H9 (cell line): ENCODE data around the gene ABCA12. TPM values are rescaled to one million over a fixed set of nuclear protein-coding genes. Genes with fewer than 3 reads are reported as not detected.

ENCODE experiments used
- DNase-seq: peaks from one replicate; pipeline ENCODE4 v3.0.0-alpha.2; 2017
- H2AFZ ChIP-seq: one replicate; pipeline ENCODE4 v1.6.1; 2013; ENCODE audit warnings: mild to moderate bottlenecking, low read length, control low read depth, moderate library complexity
- H2AK5ac ChIP-seq: 2 replicates; pipeline ENCODE4 v1.6.1; 2013; ENCODE audit warnings: low read length, control low read depth, mixed read lengths; ENCODE audit not compliant: insufficient read length
- H2BK120ac ChIP-seq: one replicate; pipeline ENCODE4 v1.6.1; 2013; ENCODE audit warnings: low read depth, mild to moderate bottlenecking, low read length, control low read depth, inconsistent platforms; ENCODE audit not compliant: poor library complexity, severe bottlenecking
- H2BK12ac ChIP-seq: 2 replicates; pipeline ENCODE4 v1.6.1; 2013; ENCODE audit warnings: low read length, control low read depth, mixed read lengths, low read depth; ENCODE audit not compliant: insufficient read length
- H2BK15ac ChIP-seq: 2 replicates; pipeline ENCODE4 v1.6.1; 2013; ENCODE audit warnings: low read depth, low read length, control low read depth
- H2BK20ac ChIP-seq: one replicate; pipeline ENCODE4 v1.6.1; 2013; ENCODE audit warnings: low read depth, mild to moderate bottlenecking, low read length, control low read depth, inconsistent platforms; ENCODE audit not compliant: poor library complexity, severe bottlenecking
- H2BK5ac ChIP-seq: 2 replicates; pipeline ENCODE4 v1.6.1; 2013; ENCODE audit warnings: low read length, control low read depth, mixed read lengths; ENCODE audit not compliant: insufficient read length
- H3K14ac ChIP-seq: 2 replicates; pipeline ENCODE4 v1.6.1; 2013; ENCODE audit warnings: low read length, control low read depth; ENCODE audit not compliant: insufficient read depth
- H3K18ac ChIP-seq: 2 replicates; pipeline ENCODE4 v1.6.1; 2013; ENCODE audit warnings: low read depth, mild to moderate bottlenecking, mixed read lengths, low read length, control low read depth; ENCODE audit not compliant: insufficient read length
- H3K23ac ChIP-seq: 2 replicates; pipeline ENCODE4 v1.6.1; 2013; ENCODE audit warnings: low read length, control low read depth, mixed read lengths, low read depth; ENCODE audit not compliant: insufficient read length
- H3K23me2 ChIP-seq: 2 replicates; pipeline ENCODE4 v1.6.1; 2013; ENCODE audit warnings: low read depth, mild to moderate bottlenecking, mixed read lengths, low read length, control low read depth; ENCODE audit not compliant: insufficient read length, poor library complexity, severe bottlenecking
- H3K27ac ChIP-seq: 2 replicates; pipeline ENCODE4 v1.5.1; 2013; ENCODE audit warnings: low read length, control low read depth, mixed read lengths, low read depth; ENCODE audit not compliant: insufficient read length
- H3K27me3 ChIP-seq: 2 replicates; pipeline ENCODE4 v1.6.1; 2013; ENCODE audit warnings: low read length, control low read depth, inconsistent platforms; ENCODE audit not compliant: insufficient read depth
- H3K4ac ChIP-seq: 2 replicates; pipeline ENCODE4 v1.6.1; 2013; ENCODE audit warnings: low read depth, mild to moderate bottlenecking, control low read depth, inconsistent platforms, low read length, moderate library complexity
- H3K4me1 ChIP-seq: 2 replicates; pipeline ENCODE4 v1.6.1; 2013; ENCODE audit warnings: low read length, control low read depth, inconsistent platforms; ENCODE audit not compliant: insufficient read depth
- H3K4me2 ChIP-seq: 2 replicates; pipeline ENCODE4 v1.6.1; 2013; ENCODE audit warnings: low read length, control low read depth, mixed read lengths; ENCODE audit not compliant: insufficient read length, insufficient read depth
- H3K56ac ChIP-seq: 2 replicates; pipeline ENCODE4 v1.6.1; 2013; ENCODE audit warnings: low read depth, mild to moderate bottlenecking, mixed read lengths, low read length, control low read depth; ENCODE audit not compliant: insufficient read length
- H3K79me1 ChIP-seq: 2 replicates; pipeline ENCODE4 v1.6.1; 2013; ENCODE audit warnings: low read depth, mild to moderate bottlenecking, moderate library complexity, low read length, control low read depth, inconsistent platforms; ENCODE audit not compliant: insufficient read depth, poor library complexity, severe bottlenecking
- H3K79me2 ChIP-seq: 2 replicates; pipeline ENCODE4 v1.6.1; 2013; ENCODE audit warnings: low read length, control low read depth, inconsistent platforms; ENCODE audit not compliant: insufficient read depth
- H3K9ac ChIP-seq: 2 replicates; pipeline ENCODE4 v1.6.1; 2013; ENCODE audit warnings: low read length, control low read depth, mixed read lengths; ENCODE audit not compliant: insufficient read length; ENCODE audit errors: extremely low read depth
- H3K9me3 ChIP-seq: one replicate; pipeline ENCODE4 v1.6.1; 2013; ENCODE audit warnings: low read depth, low read length, inconsistent platforms; ENCODE audit not compliant: control insufficient read depth
- H3T11ph ChIP-seq: one replicate; pipeline ENCODE4 v1.6.1; 2013; ENCODE audit warnings: mild to moderate bottlenecking, low read length, control low read depth, inconsistent platforms
- H4K20me1 ChIP-seq: one replicate; pipeline ENCODE4 v1.6.1; 2013; ENCODE audit not compliant: control insufficient read depth, insufficient read length, insufficient read depth
- H4K5ac ChIP-seq: 2 replicates; pipeline ENCODE4 v1.6.1; 2013; ENCODE audit warnings: low read depth, mild to moderate bottlenecking, mixed read lengths, low read length, control low read depth; ENCODE audit not compliant: insufficient read length
- H4K8ac ChIP-seq: replicated peaks from 2 replicates; pipeline ENCODE4 v1.6.1; 2013; ENCODE audit warnings: low read length, control low read depth, mixed read lengths, low read depth; ENCODE audit not compliant: insufficient read length
- H4K91ac ChIP-seq: 2 replicates; pipeline ENCODE4 v1.6.1; 2013; ENCODE audit warnings: low read depth, mild to moderate bottlenecking, moderate library complexity, mixed read lengths, low read length, control low read depth; ENCODE audit not compliant: insufficient read length
- H3K27ac Mint-ChIP-seq, 3 experiments: 2 replicates in 2 of 3; 3 replicates in 1 of 3; pipeline ENCODE4 v1.8.0; 2020 to 2021; ENCODE audit warnings: mixed read lengths in 3 of 3, mild to moderate bottlenecking in 1 of 3, moderate library complexity in 1 of 3
- H3K27me3 Mint-ChIP-seq: 2 replicates; pipeline ENCODE4 v1.8.0; 2021; ENCODE audit warnings: low read depth, mild to moderate bottlenecking, moderate library complexity, mixed read lengths
- H3K36me3 Mint-ChIP-seq, 3 experiments: 2 replicates in 2 of 3; 3 replicates in 1 of 3; pipeline ENCODE4 v1.8.0; 2020 to 2021; ENCODE audit warnings: low read depth in 3 of 3, mixed read lengths in 3 of 3; ENCODE audit not compliant: insufficient read depth in 1 of 3
- H3K4me1 Mint-ChIP-seq, 2 experiments: 2 replicates each; pipeline ENCODE4 v1.8.0; 2020; ENCODE audit warnings: mixed read lengths in 2 of 2
- H3K4me3 Mint-ChIP-seq, 2 experiments: 2 replicates in 1 of 2; 3 replicates in 1 of 2; pipeline ENCODE4 v1.8.0; 2020 to 2021; ENCODE audit warnings: mild to moderate bottlenecking in 2 of 2, mixed read lengths in 2 of 2, moderate library complexity in 1 of 2
- H3K9me3 Mint-ChIP-seq, 2 experiments: 2 replicates in 1 of 2; 3 replicates in 1 of 2; pipeline ENCODE4 v1.8.0; 2020; ENCODE audit warnings: mild to moderate bottlenecking in 2 of 2, mixed read lengths in 2 of 2, moderate library complexity in 1 of 2
- CTCF ChIP-seq: fragments of 200-600 bp; sonication (generic); conservative IDR thresholded peaks from 3 replicates; pipeline ENCODE4 v1.8.0; 2021; ENCODE audit warnings: antibody characterized with exemption, mild to moderate bottlenecking
- WGBS: extraction: QIAGEN DNeasy Blood & Tissue Kit; methylation state at CpG from one replicate; pipeline ENCODE4 v1.1.7; 2013; ENCODE audit warnings: missing lambda C conversion rate, low lambda C conversion rate, mixed read lengths; ENCODE audit not compliant: insufficient read length; ENCODE audit errors: extremely low coverage; 5-methylcytosine and 5-hydroxymethylcytosine counted together
- total RNA-seq: library from RNA; stranded (reverse); gene quantifications from 2 replicates; pipeline ENCODE4 v1.2.1, GENCODE V29; 2021

ABCA12 gene
- total RNA-seq, 1 experiment from 2014 or later: not detected

- Mint-ChIP-seq H3K4me1 (no peaks in the 10 kb centered on the region), H3K27ac (no peak overlapping the region), H3K36me3 (no peaks in the 10 kb centered on the region), H3K27me3 (no peaks in the 10 kb centered on the region), H3K9me3 (no peaks in the 10 kb centered on the region), H3K4me3 (no peak overlapping the region)
- Histone ChIP-seq H2BK120ac (no peak overlapping the region), H3K14ac (no peak overlapping the region), H3K27ac (no peak overlapping the region), H2AK5ac (no peak overlapping the region), H3K18ac (no peak overlapping the region), H3K56ac (no peak overlapping the region), H3K23me2 (no peaks in the 10 kb centered on the region), H3K79me1 (no peaks in the 10 kb centered on the region), H2BK20ac (no peak overlapping the region), H2BK15ac (no peak overlapping the region), H4K8ac (no peak overlapping the region), H2BK5ac (no peak overlapping the region), H3K9ac (no peak overlapping the region), H3K4ac (no peak overlapping the region), H3K27me3 (no peaks in the 10 kb centered on the region), H3T11ph (no peak overlapping the region), H3K23ac (no peak overlapping the region), H4K20me1 (no peaks in the 10 kb centered on the region), H3K9me3 (no peaks in the 10 kb centered on the region), H4K91ac (no peak overlapping the region), H3K79me2 (no peaks in the 10 kb centered on the region), H4K5ac (no peak overlapping the region), H3K4me1 (no peaks in the 10 kb centered on the region; the same call in 1 of the 2 replicates), H2AFZ (no peak overlapping the region), H3K4me2 (no peak overlapping the region), H2BK12ac (no peak overlapping the region)
- WGBS: no CpG with 5 or more reads among the region's 4 CpGs
- no peak for TF ChIP-seq CTCF
- no peak for DNase-seq
Measured at GRCh38 chr2:215104226-215104625, 34.2 kb downstream of the ABCA12 start.
